Ramos (cell line): ENCODE measurements around the gene CD180.

Experiments used
- in situ Hi-C: fragments of 300-500 bp; cut with MboI; formaldehyde crosslinking; loops from one replicate; pipeline ENCODE4 v1.14.3; 2022; ENCODE audit warnings: low sequenced_read_pairs; ENCODE audit not compliant: unreplicated experiment

The CD180 gene

DNA sequence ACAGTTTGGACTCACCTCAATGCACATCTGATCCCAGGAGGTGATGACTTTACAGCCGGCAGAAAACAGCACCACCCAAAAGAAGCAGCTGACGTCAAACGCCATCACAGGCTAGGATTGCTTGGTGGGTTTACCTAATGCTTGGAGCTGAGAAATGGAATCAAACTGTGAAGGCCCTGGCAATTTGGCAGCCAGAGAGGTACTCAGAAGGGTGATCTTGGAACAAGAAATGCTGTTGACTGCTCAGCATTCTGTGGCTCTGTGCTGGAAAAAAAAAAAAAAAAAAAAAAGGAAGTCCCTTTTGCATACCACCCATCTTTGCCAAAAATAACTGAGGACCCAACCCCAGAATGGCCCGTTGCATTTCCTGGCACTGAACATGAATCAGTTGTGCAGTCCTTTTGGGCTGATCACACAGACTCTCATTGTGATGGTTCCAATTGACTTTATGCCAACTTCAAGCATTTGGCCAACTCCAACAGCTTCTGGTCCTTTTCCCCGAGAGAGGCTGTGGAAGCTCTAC, at the start of gene CD180:
Gene CD180 (minus strand): TSS at position 263 of the 523 bp plus-strand sequence. CDS start 158 bp downstream, at position 105.
- in situ Hi-C loops: no loop called here

DNA sequence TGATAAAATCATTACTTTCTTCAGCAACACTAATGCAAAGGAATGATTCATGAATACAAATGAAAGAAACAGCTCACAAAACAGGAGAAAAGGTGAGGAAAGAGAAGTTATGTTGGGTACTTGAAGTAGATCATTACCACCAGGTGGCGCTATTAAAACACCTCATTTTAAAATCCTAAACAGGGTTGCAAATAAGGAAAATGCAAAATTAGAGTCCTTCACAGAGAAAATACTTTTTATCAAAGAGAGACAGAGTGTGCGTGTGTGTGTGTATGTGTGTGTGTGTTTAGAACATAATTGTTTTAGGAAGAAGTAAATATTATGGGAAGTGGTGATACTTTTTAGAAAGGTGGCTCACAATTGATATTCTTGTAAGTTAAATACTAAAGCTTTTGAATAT, 49.5 kb upstream of the CD180 start:
- in situ Hi-C loops: loop anchor here (25.0 kb wide), 1 partner anchor 1016 kb away; no protein-coding TSS in a partner anchor

DNA sequence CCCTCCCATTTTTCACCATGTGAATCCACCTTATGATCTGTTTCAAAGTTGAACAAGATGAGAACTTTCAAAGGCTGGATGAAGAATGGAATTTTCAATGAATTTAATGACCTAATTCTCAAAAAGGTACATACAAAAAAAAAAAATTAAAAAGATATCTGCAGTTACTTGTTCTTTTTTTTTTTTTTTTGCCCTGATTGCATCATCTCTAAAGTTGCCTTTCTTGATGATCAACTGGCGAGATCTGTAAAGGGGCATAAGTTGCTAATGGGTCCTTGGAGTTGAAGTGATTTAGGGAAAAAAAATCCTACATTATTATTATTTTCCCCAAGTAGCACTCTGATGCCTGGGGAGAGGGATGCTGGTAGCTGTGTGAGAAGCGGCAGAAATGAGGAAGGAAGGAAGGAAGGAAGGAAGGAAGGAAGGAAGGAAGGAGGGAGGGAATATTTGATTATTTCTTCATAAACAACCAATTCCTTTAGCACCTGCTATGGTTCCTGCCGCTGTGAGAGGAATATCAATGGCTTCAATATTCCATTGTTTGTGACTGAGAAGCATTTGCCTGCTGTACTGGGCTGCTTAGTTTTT, 48.8 kb upstream of the CD180 start:
- in situ Hi-C loops: loop anchor here (25.0 kb wide), 1 partner anchor 1017 kb away; no protein-coding TSS in a partner anchor

DNA sequence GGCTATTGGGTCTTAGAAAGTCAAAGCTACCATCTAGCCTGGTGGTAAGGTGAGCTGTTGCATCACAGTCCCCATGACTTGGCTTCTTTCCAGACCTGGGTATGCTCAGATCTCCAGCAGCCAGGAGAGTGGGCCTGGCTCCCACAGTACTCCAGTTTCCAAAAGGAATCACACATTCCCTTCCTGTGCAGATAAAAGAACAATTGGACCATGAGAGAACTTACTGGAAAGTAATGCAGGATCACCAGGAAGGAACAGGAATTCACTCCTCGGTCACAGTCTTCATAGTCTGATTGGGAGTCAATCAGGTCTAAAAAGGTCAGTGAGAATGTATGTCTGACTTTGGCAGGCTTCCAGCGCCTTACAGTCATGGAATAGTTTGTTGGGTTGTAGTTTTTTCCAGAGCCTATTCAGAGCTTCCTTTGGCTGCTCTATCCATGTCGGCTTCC, 47.8 kb upstream of the CD180 start:
- in situ Hi-C loops: loop anchor here (25.0 kb wide), 1 partner anchor 1018 kb away; no protein-coding TSS in a partner anchor

DNA sequence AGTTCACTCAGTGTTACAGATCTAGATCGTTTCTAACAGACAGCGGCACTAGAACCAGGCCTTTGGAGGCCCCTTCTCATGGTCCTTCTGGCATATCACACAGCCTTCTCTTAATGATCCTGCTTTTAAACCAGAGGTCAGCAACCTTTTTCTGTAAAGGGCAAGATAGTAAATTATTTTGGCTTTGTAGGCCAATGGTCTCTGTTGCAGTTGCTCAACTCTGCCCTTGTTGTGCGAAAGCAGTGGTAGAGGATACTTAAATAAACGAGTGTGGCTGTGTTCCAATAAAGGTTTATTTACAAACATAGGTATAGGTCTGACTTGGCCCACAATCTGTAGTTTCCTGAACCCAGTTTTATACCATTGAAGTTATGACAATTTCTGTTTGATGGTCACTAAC, 47.3 kb upstream of the CD180 start:
- in situ Hi-C loops: loop anchor here (25.0 kb wide), 1 partner anchor 1018 kb away; no protein-coding TSS in a partner anchor

DNA sequence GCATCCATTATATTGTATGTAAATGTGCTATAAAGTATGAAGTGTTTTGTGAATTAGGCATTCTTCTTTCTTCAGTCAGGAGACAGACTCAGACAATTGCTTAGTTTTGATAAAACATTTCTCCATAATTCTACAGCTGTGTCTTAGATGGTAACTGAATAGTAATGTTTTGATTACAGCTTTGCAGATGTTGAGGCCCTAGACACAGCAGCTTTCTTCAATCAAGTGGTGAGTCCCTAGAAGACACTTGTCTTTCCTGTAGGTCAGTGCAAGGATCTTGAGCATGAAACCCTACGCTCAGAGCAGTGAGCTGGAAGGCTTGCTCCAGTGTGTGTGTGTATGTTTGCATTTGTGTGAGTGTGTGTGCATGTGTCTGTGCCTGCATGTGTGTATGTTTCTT, 46.8 kb upstream of the CD180 start:
- in situ Hi-C loops: loop anchor here (25.0 kb wide), 1 partner anchor 1019 kb away; no protein-coding TSS in a partner anchor

DNA sequence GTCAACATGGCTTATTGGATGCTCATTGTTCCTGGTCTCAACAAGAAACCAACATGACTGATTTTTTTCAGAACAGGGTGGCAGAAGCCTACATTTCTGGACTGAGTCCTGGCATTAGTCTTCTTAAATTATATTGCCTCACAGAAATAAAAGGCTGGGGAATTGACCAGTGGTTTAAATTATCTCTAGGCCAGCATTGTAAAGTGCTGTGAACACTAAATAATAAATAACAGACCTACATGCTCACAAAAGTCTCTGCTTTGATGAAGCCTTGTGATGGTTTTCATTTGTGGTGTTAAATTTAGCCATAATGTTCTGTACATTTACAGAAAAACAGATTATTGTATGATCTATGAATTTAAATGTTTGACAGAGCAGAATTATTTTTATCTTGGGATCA, 44.7 kb upstream of the CD180 start:
- in situ Hi-C loops: loop anchor here (25.0 kb wide), 1 partner anchor 1021 kb away; no protein-coding TSS in a partner anchor

DNA sequence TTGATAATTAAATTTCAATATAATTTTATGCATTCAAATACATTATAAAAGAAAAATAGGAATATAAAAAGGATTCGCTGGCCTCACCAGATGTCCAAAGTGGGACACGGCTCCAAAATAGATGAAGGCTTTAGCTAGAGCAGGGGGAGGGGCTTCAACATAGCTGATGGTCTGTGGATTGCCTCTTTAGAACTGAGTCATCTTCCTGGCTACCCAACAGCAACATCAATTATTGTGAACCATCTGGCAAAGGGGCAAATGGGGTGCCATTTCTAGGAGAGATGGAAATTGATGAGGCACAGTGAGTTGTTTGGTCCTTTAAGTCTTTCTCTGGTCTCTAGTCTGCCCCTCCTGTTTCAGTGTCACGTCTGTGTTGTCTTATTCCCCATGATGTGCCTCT, 44.2 kb upstream of the CD180 start:
- in situ Hi-C loops: loop anchor here (25.0 kb wide), 1 partner anchor 1021 kb away; no protein-coding TSS in a partner anchor

DNA sequence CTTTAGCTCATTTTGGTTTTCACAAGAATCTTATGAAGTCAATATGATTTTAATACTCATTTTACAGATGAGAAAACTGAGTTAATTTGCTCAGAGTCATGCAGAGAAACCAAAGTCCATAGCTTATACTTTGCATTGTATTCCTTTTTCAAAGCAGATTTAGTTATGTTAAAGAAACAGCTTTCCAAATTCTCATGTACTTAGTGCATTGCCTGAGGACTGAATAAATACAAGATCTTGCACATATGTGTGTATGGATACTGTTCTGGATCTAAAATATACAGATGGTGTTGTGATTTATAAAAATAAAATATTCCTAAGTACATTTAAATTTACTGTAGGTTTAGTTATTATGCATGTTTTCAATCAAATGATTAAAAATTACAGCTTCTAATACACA, 43.5 kb upstream of the CD180 start:
- in situ Hi-C loops: loop anchor here (25.0 kb wide), 1 partner anchor 1022 kb away; no protein-coding TSS in a partner anchor

DNA sequence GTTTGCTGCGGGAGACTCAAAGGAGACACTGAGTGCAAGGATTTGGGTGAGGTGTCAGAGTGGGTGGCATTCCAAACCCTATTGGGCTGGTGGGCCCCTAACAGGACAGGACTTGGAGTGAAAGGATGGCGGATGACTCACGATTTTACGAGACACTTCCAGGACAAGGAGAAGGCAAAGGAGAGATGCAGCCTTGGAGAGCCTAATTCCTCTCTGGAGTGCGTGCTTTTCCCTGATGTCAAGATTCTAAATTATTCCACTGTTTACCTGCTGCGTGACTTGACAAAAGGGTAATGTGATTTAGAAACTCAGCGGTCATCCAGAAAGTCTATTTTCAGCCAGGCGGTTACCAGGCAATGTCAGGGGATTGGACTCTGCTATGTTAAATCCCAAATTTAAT, 41.6 kb upstream of the CD180 start:
- in situ Hi-C loops: loop anchor here (25.0 kb wide), 1 partner anchor 1024 kb away; no protein-coding TSS in a partner anchor

DNA sequence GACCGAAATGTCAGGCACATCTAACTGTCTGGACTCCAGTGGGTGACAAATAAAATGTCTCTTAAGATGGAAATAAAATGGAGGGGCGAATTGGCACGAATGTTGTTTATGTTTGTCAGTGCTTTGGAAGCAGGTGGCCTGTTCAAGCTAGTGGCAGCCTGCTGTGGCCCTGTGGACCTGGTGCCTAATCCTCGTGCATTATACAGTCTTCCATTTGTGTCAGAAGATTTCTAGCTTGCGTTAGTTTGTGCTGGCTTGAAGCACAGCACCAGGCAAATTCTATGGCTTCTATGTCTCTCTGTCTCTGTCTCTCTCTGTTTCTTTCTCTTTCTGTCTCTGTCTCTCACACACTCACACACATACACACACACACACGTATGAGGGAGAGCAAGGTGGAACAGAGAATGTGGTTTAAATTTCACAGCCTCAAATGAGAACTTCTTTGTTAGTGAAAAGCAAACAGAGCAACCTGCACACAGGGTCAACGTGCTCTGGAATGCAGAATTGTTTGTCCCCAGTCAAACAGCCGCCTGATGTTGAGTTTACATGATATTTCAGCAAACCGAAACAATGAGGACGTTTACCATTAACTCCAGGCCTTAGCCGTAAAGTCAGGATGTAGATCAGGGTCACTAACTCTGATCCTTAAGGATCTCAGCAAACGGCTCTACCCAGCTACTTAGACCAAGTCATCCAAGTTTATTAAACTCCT, 39.0 kb upstream of the CD180 start:
- in situ Hi-C loops: loop anchor here (25.0 kb wide), 1 partner anchor 1027 kb away; no protein-coding TSS in a partner anchor

DNA sequence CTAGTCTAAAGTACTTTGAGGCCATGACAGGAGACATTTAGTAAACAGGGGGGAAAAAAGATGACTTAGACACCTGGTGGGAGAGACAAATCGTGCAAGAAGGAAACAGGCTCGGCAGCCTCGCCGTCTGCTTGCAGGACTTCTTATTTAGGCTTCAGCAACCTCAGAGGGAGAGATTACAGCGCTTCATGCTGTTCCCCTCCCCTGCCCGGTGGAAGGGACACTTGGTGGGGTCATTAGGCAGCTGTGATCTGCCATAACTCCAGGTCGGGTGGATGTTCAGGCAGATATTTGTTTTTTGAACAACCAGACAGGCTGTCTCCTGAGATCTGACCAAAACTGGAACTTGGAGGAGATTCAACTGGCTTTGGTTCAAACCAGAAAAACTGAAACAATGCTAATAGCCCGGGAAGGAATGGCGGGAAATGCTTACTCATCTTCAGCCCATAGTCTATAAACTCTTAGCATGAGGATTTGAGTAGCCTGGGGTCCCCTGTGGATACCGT, 38.1 kb upstream of the CD180 start:
- in situ Hi-C loops: loop anchor here (25.0 kb wide), 1 partner anchor 1028 kb away; no protein-coding TSS in a partner anchor

DNA sequence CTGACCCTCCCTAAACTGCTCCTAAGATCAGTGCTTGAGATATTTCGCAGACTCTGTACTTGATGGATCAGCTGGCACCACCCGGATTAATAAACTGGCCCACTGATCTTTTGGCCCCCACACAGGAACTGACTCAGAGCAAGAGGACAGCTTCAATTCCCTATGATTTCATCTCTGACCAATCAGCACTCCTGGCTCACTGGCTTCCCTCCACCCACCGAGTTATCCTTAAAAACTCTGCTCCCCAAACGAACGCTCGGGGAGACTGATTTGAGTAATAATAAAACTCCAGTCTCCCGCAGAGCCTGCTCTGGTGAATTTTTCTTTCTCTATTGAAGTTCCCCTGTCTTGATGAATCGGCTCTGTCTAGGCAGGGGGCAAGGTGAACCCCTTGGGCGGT, 36.5 kb upstream of the CD180 start:
- in situ Hi-C loops: loop anchor here (25.0 kb wide), 1 partner anchor 1029 kb away; no protein-coding TSS in a partner anchor

DNA sequence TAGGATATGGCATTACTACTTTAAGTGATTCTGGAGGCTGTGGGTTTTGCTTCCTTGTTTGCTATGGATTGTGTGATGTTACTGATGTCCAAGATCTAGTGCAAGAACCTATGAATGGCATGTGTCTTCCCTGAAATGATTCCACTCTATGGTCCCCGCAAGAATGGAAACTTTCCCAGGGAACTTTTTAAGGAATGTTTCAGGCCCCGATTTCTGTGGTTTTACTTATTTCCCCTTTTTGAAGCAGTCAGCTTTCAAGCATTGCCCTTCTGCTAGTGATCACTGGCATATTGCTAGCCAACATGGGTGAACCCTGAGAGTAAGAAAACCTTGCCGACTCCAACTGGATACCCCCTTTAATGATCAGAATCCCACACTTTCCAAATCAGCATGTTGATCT, 26.6 kb upstream of the CD180 start:
- in situ Hi-C loops: no loop called here

DNA sequence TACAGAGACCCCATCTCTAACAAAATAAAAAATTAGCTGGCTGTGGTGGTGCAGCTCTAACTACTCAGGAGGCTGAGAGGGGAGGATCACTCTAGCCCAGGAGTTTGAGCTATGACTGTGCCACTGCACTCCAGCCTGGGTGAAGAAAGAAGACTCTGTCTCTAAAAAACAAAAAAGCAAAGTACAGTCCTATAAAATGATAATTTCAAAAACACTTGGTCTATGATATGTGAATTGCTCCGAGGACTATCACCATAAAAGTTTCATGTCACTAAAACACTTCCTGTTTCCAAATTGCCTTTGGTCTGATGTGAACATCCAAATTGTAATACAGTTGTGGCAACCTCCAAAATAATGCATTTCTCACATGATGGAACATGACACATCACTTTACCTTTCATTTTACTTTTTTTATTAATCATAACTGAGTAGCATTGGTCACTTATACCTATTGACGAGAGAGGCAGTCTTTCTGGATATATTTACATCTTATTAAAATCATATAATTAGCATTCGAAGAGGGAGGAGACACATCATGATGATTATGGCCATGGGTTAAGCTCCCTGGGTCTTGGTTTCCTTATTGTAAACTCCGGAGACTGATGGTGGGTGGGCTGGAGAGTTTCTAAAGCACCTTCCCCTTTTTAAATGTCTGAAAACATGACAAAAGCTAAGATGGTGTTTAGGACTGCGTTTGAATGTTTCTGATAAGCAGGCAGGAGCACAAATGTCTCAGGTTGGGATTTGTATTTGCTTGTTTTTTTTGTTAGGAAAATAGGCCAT, 25.8 kb upstream of the CD180 start:
- in situ Hi-C loops: no loop called here

DNA sequence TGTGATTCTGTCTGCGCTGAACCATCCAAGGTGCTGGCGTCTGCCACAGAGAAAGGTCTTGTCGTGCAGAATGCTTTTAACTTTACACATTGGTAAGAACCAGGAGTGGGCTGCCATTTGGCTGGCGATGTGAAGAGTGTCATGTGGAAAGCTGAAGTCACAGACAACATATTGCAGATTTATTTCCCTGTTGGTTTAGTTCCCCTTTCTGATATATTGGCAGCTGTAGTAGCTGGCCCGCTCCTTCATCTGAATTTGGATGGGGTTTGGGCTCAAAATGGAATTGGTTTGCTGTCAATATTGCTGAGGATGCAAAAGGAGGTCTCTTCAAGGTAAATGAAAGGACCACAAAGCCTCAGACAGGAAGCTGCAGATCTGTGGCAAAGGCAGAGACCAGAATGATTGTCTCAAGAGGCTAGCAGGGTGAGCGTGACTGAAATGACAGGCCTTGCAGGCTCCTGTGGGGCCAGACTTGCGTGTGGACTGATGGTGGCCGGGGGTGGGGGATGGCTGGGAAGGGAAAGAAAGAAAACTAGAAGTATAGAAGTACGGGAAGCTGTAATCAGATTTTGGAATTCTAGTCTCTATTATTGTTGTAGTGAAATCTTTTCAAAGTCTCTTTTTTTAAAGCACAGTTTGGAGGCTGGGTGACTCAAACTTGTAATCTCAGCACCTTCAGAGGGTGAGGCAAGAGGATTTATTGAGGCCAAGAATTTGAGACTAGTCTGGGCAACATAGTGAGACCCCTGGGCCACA, 25.1 kb upstream of the CD180 start:
- in situ Hi-C loops: no loop called here

DNA sequence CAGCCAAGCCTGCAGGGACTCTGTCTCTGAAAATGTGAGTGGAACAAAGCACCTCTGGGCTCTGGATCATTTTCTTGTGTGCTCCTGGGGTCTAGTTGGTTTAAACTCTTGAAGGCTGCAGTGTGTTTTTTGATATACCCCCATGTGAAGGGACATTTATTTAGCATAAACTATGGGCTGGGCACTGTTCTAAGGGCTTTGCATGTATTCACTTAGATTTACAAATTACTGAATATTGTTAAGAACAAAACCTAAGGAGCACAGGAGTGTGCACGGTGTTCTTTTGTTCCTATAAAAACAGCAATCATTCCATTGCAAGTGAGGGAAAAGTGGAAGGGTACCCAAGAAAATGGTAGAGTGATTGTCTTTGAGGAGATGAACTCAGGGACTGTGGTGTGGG, 20.0 kb upstream of the CD180 start:
- in situ Hi-C loops: loop anchor here (10.0 kb wide), 1 partner anchor 222 kb away; no protein-coding TSS in a partner anchor

DNA sequence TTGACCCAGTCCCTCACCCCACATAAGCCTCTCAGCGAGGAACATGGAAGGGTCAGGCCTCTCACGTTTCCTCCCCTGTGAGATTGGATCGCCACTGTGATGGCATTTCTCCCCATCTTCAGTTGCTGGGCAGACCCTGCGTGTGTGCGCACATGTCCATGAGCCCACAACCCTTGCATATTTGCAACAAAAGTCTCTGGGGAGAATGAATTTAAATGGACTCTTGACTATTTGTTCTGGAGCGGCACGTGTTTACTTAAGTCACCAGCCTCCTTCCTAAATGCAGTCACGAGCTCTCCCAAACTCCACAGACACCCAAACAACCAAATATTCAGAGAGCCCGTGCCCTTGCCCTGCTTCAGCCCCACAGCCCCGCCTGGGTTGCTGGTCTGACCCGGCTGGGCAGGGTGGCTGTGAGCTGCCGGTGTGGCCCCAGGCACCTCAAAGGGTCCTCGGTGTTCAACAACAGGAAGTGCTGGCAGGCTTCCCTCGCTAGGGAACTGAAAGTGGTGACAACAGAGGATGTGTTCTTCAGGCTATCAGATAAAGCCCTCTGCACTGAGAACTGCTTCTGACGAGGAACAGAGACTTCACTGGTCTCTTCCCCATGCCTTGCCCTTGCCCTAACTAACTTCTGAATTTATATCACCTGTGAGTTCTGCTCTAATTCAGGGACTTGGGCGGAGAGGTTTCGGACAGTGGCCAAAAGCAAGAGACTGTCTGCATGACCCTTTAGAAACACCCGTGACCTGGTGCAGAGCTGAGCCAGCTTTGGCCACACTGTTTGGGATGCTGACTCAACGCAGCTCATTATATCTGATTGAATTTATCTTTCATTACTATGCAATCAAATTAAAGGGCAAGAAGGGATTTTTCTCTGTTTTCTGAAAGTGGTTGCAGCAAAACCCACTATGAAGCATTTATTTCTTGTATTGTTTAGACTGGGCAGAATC, 19.2 kb upstream of the CD180 start:
- in situ Hi-C loops: loop anchor here (10.0 kb wide), 1 partner anchor 221 kb away; no protein-coding TSS in a partner anchor
